ENCODE results near the gene PRPF39. TPM values are rescaled to one million over a fixed set of nuclear protein-coding genes. Genes with fewer than 3 reads are reported as not detected.
"Not testable (repeated sequence)": the region's sequence is repeated elsewhere in the genome, so short reads cannot be mapped to it uniquely, and the experiment has no call there.

PRPF39 gene
- total RNA-seq, 1 donor from 2014 or later: 31.3 TPM

- H3K27me3 ChIP-seq: no peaks in the 10 kb centered on the region
- H3K4me3 ChIP-seq: no peak overlapping the region
- ATAC-seq (no peak), DNase-seq (no peak)
- H3K9me3 ChIP-seq: no peaks in the 10 kb centered on the region
- H3K27ac ChIP-seq: no peak overlapping the region
- H3K4me1 ChIP-seq: no peaks in the 10 kb centered on the region
- peaks cover 9% of the 10 kb centered on the region for H3K36me3 ChIP-seq
- intact Hi-C loops (cut with DNase I): no loop called here
- TF ChIP-seq, protein P1, sequence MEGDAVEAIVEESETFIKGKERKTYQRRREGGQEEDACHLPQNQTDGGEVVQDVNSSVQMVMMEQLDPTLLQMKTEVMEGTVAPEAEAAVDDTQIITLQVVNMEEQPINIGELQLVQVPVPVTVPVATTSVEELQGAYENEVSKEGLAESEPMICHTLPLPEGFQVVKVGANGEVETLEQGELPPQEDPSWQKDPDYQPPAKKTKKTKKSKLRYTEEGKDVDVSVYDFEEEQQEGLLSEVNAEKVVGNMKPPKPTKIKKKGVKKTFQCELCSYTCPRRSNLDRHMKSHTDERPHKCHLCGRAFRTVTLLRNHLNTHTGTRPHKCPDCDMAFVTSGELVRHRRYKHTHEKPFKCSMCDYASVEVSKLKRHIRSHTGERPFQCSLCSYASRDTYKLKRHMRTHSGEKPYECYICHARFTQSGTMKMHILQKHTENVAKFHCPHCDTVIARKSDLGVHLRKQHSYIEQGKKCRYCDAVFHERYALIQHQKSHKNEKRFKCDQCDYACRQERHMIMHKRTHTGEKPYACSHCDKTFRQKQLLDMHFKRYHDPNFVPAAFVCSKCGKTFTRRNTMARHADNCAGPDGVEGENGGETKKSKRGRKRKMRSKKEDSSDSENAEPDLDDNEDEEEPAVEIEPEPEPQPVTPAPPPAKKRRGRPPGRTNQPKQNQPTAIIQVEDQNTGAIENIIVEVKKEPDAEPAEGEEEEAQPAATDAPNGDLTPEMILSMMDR (IDR thresholded peaks at IDR 0.05): no peak
Measured at GRCh38 chr14:45070215-45070614, 13.7 kb upstream of the PRPF39 start.

DNA sequence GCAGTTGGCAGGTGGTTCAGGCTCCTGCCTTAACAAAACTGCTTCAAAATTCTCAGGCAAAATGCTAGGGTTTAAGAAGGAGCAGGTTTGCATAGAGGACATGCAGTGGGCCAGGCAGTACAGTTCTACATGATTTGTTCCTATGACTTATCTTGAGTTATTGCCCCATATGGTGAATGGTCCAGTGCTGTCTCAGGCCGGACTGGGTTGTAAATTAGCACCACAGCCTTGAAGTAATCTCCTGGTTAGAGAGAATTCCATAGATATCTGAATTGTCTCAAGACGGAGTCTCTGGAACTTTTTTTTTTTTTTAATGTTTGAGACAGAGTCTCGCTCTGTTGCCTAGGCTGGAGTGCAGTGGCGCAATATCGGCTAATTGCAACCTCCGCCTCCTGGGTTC is 11.8 kb upstream of the PRPF39 start:
- H3K4me3 ChIP-seq: no peak overlapping the region
- TF ChIP-seq, protein P1 (IDR thresholded peaks at IDR 0.05): no peak
- no peak for ATAC-seq
- no peaks in the 10 kb centered on the region for H3K9me3 ChIP-seq
- no peaks in the 10 kb centered on the region for H3K4me1 ChIP-seq
- no peaks in the 10 kb centered on the region for H3K27me3 ChIP-seq
- H3K27ac ChIP-seq: no peak overlapping the region
- intact Hi-C loops (cut with DNase I): no loop called here
- H3K36me3 ChIP-seq: peaks cover 9% of the 10 kb centered on the region
- DNase-seq: no peak

GRCh38 chr14:45073231-45073879 is 10.6 kb upstream of the PRPF39 start:
- Histone ChIP-seq H3K4me1 (no peaks in the 10 kb centered on the region), H3K9me3 (no peaks in the 10 kb centered on the region), H3K4me3 (no peak overlapping the region), H3K27me3 (no peaks in the 10 kb centered on the region), H3K27ac (no peak overlapping the region), H3K36me3 (peaks cover 9% of the 10 kb centered on the region)
- TF ChIP-seq, protein P1 (IDR thresholded peaks at IDR 0.05): no peak
- DNase-seq: no peak
- intact Hi-C loops (cut with DNase I): no loop called here
- ATAC-seq: no peak

- Histone ChIP-seq H3K4me1 (no peaks in the 10 kb centered on the region), H3K27me3 (no peaks in the 10 kb centered on the region), H3K27ac (no peak overlapping the region), H3K4me3 (no peak overlapping the region), H3K9me3 (no peaks in the 10 kb centered on the region), H3K36me3 (peaks cover 3% of the 10 kb centered on the region)
- TF ChIP-seq, protein P1 (IDR thresholded peaks at IDR 0.05): no peak
- no peak for ATAC-seq
- DNase-seq: no peak
- intact Hi-C loops (cut with DNase I): no loop called here
Measured at GRCh38 chr14:45078323-45078722, 5.6 kb upstream of the PRPF39 start.

DNA sequence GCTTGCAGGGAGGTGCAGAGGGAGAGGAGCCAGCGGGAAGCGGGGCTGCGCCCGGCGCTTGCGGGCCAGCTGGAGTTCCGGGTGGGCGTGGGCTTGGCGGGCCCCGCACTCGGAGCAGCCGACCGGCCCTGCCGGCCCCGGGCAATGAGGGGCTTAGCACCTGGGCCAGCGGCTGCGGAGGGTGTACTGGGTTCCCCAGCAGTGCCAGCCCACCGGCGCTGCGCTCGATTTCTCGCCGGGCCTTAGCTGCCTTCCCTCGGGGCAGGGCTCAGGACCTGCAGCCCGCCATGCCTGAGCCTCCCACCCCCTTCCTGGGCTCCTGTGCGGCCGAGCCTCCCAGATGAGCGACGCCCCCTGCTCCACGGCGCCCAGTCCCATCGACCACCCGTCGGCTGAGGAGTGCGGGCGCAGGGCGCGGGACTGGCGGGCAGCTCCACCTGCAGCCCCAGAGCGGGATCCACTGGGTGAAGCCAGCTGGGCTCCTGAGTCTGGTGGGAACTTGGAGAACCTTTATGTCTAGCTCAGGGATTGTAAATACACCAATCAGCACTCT is 3.4 kb upstream of the PRPF39 start:
- H3K27me3 ChIP-seq; H3K36me3 ChIP-seq; H3K27ac ChIP-seq; H3K4me1 ChIP-seq; ATAC-seq; H3K9me3 ChIP-seq; intact Hi-C loops (cut with DNase I); DNase-seq; H3K4me3 ChIP-seq: not testable (repeated sequence)

GRCh38 chr14:45081096-45081495 is 2.8 kb upstream of the PRPF39 start:
- ATAC-seq; H3K27ac ChIP-seq; H3K36me3 ChIP-seq; H3K27me3 ChIP-seq; H3K4me3 ChIP-seq; H3K4me1 ChIP-seq; DNase-seq; intact Hi-C loops (cut with DNase I); H3K9me3 ChIP-seq: not testable (repeated sequence)

Data from upper lobe of right lung (tissue), 1 donor.